ENCODE data around the gene DZIP1.

The DZIP1 gene

GRCh38 chr13:95643936-95644598 is 439 bp downstream of the DZIP1 start:
- DNase-seq (ENCODE audit: low spot score) = no peak

DNA sequence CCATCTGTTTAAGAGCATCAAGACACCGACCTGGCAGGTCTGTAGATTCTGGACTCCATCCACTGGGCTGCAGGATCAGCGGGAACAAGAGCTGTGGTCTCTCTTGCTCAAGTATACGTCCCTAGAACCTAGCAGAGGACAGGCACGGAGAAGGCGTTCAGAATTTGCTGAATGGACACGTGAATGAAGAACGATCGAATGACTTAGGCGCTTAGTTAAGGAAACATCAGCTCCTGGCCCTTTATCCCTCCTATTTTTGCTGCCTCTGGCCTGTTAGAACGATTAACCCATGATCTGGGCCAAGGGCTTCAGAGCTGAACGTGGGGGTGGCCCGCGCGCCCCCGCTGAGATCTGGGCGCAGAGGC is 953 bp downstream of the DZIP1 start:
- no peak for DNase-seq (ENCODE audit: low spot score)

DNA sequence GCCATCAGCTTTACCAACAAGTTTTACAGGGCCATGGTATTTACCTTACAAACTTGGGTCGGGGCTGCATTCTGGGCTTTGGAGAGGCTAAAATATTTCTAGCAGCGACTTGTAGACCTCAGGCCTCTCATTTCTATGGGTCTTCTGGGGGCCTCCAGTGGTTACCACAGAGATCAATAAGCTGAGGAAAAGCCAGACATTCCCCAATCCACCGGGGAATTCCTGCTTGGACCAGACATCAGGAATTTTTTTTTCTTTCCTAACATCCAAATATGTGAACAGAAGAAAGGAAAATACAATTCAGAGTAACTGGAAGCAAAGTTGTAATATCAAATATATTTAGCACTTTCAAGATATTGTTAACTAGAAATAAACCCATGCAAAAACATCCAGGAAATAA is 1.5 kb downstream of the DZIP1 start:
- no peak for DNase-seq (ENCODE audit: low spot score)

- DNase-seq (ENCODE audit: low spot score) = peak; percentile 26
Measured at GRCh38 chr13:95642028-95642621, 2.4 kb downstream of the DZIP1 start.

DNA sequence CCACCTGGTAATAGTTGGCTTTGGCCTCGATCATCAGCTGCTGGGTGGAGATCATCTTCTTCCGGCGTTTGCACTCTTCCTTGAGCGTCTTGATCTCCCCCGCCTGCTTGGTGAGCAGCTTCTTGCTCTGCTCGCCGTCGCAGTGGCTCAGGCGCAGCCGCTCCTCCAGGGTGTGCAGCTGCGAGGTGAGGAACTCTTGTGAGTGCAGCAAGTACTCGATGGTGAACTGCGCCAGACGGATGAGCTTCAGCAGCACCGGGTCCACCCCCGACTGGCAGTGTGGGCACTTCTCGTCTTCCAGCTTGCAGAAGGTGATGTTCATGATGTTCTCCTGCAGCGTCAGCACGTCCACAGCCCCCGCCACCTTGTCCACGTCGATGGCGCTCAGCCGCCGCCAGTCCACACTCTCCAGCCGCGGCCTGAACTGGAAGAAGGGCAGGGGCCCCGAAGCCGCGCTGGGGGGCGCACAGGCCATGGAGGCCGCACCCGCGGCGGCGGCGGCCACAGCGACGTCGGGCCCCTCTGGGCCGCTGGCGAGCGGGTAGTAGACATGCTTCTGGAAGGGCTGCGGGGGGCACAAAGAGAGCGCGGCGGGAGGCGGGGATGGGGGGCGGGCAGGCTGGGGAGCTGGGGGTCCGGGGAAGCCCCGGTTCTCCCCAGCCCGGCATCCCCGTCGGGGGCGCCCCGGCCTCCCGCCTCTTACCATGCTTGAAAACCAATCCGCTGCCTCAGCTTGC is 3.0 kb downstream of the DZIP1 start:
- DNase-seq (ENCODE audit: low spot score) = no peak

GRCh38 chr13:95636853-95637252 is 7.7 kb downstream of the DZIP1 start:
- DNase-seq (ENCODE audit: low spot score) = no peak

GRCh38 chr13:95630593-95630992 is 13.9 kb downstream of the DZIP1 start:
- no peak for DNase-seq (ENCODE audit: low spot score)

DNA sequence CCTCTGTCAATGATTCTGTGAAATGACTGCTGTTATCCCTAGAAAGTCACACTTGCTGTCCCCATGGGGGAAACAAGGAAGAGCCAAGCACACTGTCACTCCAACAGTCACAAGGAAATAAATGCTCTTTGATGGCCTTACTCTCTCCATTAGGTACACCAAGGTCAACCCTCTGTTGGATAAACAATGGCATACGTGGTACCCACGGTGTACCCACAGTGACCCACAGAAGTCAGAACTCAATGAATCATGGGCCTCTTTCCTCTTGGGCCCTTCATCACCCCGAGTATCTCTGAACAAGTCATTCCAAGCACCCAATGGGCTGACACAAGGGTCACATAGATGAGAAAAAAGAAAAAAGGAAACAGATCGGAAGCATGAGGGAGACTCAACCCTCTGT is 15.4 kb downstream of the DZIP1 start:
- no peak for DNase-seq (ENCODE audit: low spot score)

- DNase-seq (ENCODE audit: low spot score) = no peak
Measured at GRCh38 chr13:95628488-95628887, 16.0 kb downstream of the DZIP1 start.

DNA sequence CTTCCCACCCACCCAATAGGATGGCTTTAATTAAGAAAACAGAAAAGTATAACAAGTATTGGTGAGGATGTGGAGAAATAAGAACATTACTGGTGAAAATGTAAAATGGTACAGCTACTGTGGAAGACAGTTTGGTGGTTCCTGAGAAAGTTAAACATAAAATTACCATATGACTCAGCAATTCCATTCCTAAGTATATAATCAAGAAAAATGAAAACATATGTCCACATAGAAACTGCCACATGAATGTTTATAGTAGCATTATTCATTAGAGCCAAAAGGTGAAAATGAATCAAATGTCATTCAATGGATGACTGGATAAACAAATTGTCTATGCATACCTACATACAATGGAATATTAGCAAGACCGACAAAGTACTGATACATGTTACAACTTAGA is 16.9 kb downstream of the DZIP1 start:
- no peak for DNase-seq (ENCODE audit: low spot score)

DNA sequence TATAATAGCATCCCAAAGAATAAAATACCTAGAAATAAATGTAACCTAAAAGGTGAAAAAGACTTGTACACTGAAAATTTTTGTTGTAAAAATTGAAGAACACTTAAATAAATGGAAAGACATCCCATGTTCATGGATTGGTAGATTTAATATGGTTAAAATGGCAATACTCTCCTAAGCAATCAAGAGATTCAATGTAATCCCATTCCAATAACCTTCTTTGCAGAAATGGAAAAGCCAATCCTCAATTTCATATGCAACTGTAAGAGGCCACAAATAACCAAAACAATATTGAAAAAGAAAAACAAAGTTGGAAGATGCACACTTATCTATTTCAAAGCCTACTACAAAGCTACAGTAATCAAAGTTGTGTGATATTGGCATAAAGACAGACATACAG is 17.7 kb downstream of the DZIP1 start:
- DNase-seq (ENCODE audit: low spot score) = no peak

DNA sequence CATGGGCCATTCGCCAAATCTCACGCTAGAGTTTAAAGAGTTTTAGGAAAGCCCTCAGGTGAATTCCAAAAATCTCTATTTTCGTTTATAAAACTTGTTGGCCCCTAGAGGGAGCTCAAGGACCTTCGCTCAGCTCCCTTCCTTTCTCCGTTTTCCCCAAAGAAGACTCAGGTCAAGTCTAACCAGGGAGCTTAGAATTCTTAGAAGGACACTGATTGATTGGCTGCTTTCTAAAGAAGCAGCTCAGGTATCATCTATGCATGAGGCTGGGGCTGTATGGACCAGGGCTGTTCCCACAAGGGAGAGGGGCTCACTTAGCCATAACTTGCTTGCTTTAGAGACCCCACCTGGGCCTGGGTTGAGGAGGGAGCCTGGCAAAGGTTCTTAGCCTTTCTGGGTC is 20.5 kb downstream of the DZIP1 start:
- no peak for DNase-seq (ENCODE audit: low spot score)

DNA sequence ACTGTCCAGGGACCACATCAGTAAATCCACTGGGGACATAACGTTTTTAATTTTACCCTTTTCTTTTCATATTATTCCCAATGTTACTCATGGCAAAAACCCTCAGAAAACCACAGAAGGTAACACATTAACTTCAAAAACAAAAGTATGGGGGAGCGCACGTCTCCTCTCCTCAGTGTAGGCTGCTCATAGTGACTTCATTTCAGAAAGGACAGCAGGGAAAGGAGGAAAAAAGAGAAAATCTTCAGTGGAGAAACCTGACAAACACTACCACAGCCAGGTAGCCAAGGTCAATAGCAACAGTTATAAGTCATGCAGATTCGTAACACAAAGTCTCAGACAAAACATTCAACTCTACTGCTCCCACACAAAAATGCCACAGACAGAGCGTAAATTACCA is 21.4 kb downstream of the DZIP1 start:
- no peak for DNase-seq (ENCODE audit: low spot score)

- DNase-seq (ENCODE audit: low spot score) = no peak
Measured at GRCh38 chr13:95620825-95621498, 23.5 kb downstream of the DZIP1 start.

DNA sequence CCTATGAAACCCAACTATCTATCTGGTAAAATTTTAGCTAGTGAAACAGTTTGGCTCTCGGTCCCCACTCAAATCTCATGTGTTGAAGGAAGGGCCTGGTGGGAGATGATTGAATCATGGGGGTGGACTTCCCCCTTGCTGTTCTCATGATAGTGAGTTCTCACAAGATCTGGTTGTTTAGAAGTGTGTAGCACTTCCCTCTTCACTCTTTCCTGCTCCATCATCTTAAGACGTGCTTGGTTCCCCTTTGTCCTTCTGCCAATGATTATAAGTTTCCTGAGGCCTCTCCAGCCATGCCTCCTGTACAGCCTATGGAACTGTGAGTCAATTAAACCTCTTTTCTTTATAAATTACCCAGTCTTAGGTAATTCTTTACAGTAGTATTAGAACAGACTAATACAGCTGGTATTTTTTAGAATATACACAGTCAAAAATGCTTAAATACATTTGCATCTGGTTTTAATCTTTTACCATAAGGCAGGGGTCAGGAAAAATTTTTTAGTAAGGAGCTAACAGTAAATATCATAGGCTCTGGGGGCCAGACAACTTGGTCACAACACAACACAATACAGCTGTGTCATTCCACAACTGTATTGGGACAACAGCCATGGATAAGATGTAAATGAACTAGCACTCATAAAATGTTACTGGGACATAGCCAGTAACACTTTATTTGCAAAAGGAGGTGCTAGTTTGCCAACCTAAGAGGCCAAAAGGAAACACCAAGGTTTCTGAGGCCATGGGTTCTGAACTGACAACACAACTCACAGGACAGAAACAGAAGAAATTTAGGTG is 24.3 kb downstream of the DZIP1 start:
- no peak for DNase-seq (ENCODE audit: low spot score)

- DNase-seq (ENCODE audit: low spot score) = no peak
Measured at GRCh38 chr13:95615539-95615938, 29.0 kb downstream of the DZIP1 start.

DNA sequence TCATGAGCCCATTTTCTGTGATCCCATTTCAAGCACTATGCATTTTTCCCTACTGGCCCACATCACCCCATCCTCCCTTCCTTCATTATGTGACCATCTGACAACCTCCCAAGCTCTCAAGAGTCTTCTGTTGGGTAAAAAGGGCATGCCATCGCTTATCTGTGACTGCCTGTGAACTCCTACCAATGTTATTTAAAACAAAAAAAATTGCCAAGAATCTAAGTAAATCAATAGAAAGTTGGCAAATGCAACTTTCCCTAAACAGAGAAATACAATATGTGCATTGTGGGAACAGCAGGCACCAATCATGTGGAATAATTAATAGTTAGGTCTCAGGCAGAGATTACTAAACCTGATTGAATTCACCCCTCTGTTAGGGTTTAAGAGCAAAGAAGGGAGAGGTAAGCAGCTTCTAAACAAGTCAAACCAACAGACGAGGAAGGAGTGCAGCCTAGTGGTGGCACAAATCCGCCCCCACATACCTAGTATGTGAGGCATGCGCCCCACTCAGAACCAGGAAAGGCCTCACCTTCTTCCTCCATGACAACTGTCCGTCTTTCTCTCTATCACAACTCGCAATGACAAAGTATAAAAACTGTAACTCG is 29.8 kb downstream of the DZIP1 start:
- DNase-seq (ENCODE audit: low spot score) = no peak

GRCh38 chr13:95608640-95609323 is 35.7 kb downstream of the DZIP1 start:
- DNase-seq (ENCODE audit: low spot score) = no peak

GRCh38 chr13:95607366-95607765 is 37.1 kb downstream of the DZIP1 start:
- DNase-seq (ENCODE audit: low spot score) = no peak

GRCh38 chr13:95605448-95606125 is 38.9 kb downstream of the DZIP1 start:
- no peak for DNase-seq (ENCODE audit: low spot score)

DNA sequence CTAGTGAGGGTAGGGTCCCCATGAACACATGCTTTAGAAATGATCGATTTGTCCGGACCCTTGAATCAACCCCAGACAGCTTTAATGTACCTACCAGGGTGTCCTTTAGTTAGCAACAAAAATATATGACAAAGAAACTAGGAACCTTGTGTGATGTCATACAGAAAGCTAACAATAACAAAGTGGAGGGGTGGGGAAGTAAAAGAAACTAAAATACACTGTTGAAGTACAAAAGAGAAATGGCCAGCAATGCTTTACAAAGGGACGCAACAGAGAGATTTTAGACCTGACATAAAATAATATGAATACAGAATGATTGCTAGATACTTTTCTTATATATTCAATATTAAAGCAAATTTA is 40.0 kb downstream of the DZIP1 start:
- no peak for DNase-seq (ENCODE audit: low spot score)

Measured in HuH-7 (cell line).